Endothelial cell of umbilical vein (primary cell): ENCODE measurements around the gene METTL24. TPM values are rescaled to one million over a fixed set of nuclear protein-coding genes. Genes with fewer than 3 reads are reported as not detected.

ENCODE experiments used
- BruUV-seq: library from RNA; stranded (reverse); fragments of 400-500 nt; replicated peaks from 2 replicates; lab custom pipeline; 2021; lab: Mats Ljungman, UMichigan
- CTCF ChIA-PET: fragments of 300-600, 350-600 bp; sonication (Branson Sonifier 250); formaldehyde crosslinking; loops from one replicate; lab custom pipeline; 2021; ENCODE audit warnings: antibody characterized with exemption, inconsistent platforms; lab: Charles Lee
- POLR2A ChIA-PET: fragments of 300-600, 350-600 bp; sonication (Branson Sonifier 250); formaldehyde crosslinking; loops from one replicate; lab custom pipeline; 2021; ENCODE audit warnings: antibody characterized with exemption, inconsistent platforms; lab: Charles Lee
- DNase-seq: peaks from one replicate; pipeline ENCODE4 v3.0.0-alpha.2; 2011; ENCODE audit warnings: low read depth, low spot score
- FAIRE-seq: peaks from 2 replicates; lab custom pipeline; 2011; peaks lifted over from hg19 to GRCh38; lab: Jason Lieb, UNC
- H2AFZ ChIP-seq: 2 replicates; pipeline ENCODE4 v1.6.0; 2012; ENCODE audit warnings: low read depth, low read length, control low read depth, inconsistent platforms
- H3K27ac ChIP-seq: 2 replicates; pipeline ENCODE4 v1.5.1; 2011; ENCODE audit warnings: low read depth, mild to moderate bottlenecking, control low read depth, low read length, moderate library complexity; ENCODE audit not compliant: insufficient read depth
- H3K27me3 ChIP-seq, 2 experiments: 2 replicates each; pipeline versions ENCODE4 v1.6.0 to v1.6.1; 2011; ENCODE audit warnings: low read length in 2 of 2, mixed read lengths in 1 of 2; ENCODE audit not compliant: control insufficient read depth in 2 of 2, insufficient read depth in 2 of 2
- H3K36me3 ChIP-seq, 2 experiments: 2 replicates in 1 of 2; 3 replicates in 1 of 2; pipeline ENCODE4 v1.5.1; 2011; ENCODE audit warnings: low read length in 2 of 2, mild to moderate bottlenecking in 1 of 2, moderate library complexity in 1 of 2; ENCODE audit not compliant: control insufficient read depth in 2 of 2, insufficient read depth in 2 of 2; ENCODE audit errors: extremely low read depth in 1 of 2
- H3K4me1 ChIP-seq: 3 replicates; pipeline ENCODE4 v1.5.1; 2011; ENCODE audit warnings: mild to moderate bottlenecking, low read length; ENCODE audit not compliant: control insufficient read depth, insufficient read depth; ENCODE audit errors: extremely low read depth
- H3K4me2 ChIP-seq: 2 replicates; pipeline ENCODE4 v1.6.1; 2011; ENCODE audit warnings: low read length, control low read depth, mixed read lengths; ENCODE audit not compliant: insufficient read depth
- H3K4me3 ChIP-seq, 3 experiments: fragments of 200-600 bp in 1 of 3; sonication (generic), shearing (Covaris generic) in 1 of 3; replicated peaks in 1 of 3; 2 replicates each; pipeline ENCODE4 v1.5.1; 2011 to 2016; ENCODE audit warnings: control low read depth in 3 of 3, low read length in 3 of 3, mild to moderate bottlenecking in 2 of 3, inconsistent platforms in 1 of 3, low read depth in 1 of 3, moderate library complexity in 1 of 3; ENCODE audit not compliant: insufficient read depth in 1 of 3
- H3K79me2 ChIP-seq: 2 replicates; pipeline ENCODE4 v1.6.0; 2012; ENCODE audit warnings: low read length, inconsistent platforms; ENCODE audit not compliant: control insufficient read depth, insufficient read depth
- H3K9ac ChIP-seq: replicated peaks from 2 replicates; pipeline ENCODE3; 2011; ENCODE audit warnings: low read length, control low read depth; ENCODE audit not compliant: insufficient read depth; ENCODE audit errors: extremely low read depth
- H3K9me1 ChIP-seq: replicated peaks from 3 replicates; pipeline ENCODE4 v1.6.0; 2011; ENCODE audit warnings: mild to moderate bottlenecking, low read length; ENCODE audit not compliant: control insufficient read depth, insufficient read depth; ENCODE audit errors: extremely low read depth
- H3K9me3 ChIP-seq: replicated peaks from 2 replicates; pipeline ENCODE4 v1.5.1; 2012; ENCODE audit warnings: low read length, inconsistent platforms; ENCODE audit not compliant: control insufficient read depth, insufficient read depth
- H4K20me1 ChIP-seq: replicated peaks from 2 replicates; pipeline ENCODE3; 2011; ENCODE audit warnings: mild to moderate bottlenecking, low read length; ENCODE audit not compliant: control insufficient read depth, insufficient read depth; ENCODE audit errors: extremely low read depth
- EZH2 ChIP-seq: IDR thresholded peaks from 2 replicates; pipeline ENCODE4 v1.6.1; 2012; ENCODE audit warnings: borderline replicate concordance, low read depth, mild to moderate bottlenecking, moderate library complexity, low read length, inconsistent platforms; ENCODE audit not compliant: severe bottlenecking
- FOS ChIP-seq: IDR thresholded peaks from 2 replicates; pipeline ENCODE4 v1.6.1; 2011; ENCODE audit warnings: mild to moderate bottlenecking, low read length, moderate library complexity, borderline replicate concordance; ENCODE audit not compliant: insufficient read depth
- GATA2 ChIP-seq: IDR thresholded peaks from 2 replicates; pipeline ENCODE4 v1.7.0; 2011; ENCODE audit warnings: low read depth, mild to moderate bottlenecking, moderate library complexity, mixed read lengths, low read length; ENCODE audit not compliant: insufficient read length, insufficient read depth
- JUN ChIP-seq: IDR thresholded peaks from 2 replicates; pipeline ENCODE4 v1.6.1; 2011; ENCODE audit warnings: borderline replicate concordance, low read depth; ENCODE audit not compliant: insufficient read length, insufficient read depth
- MYC ChIP-seq: IDR thresholded peaks from one replicate; pipeline ENCODE4 v1.6.1; 2011; ENCODE audit warnings: mild to moderate bottlenecking, low read depth, low read length
- POLR2A ChIP-seq: IDR thresholded peaks from 2 replicates; pipeline ENCODE4 v1.6.1; 2012; ENCODE audit warnings: low read depth, mild to moderate bottlenecking, control low read depth, low read length
- POLR2AphosphoS5 ChIP-seq: IDR thresholded peaks from 2 replicates; pipeline ENCODE4 v1.6.1; 2012; ENCODE audit warnings: low read depth, mild to moderate bottlenecking, control low read depth, low read length, moderate library complexity; ENCODE audit not compliant: insufficient read depth
- dilution Hi-C: fragments of 300-500 bp; cut with MboI; formaldehyde crosslinking; loops from one replicate; pipeline ENCODE4 v1.15.0; 2019; ENCODE audit warnings: low sequenced_read_pairs; ENCODE audit not compliant: extremely low pct_ligation_motif_present
- intact Hi-C: fragments of 100-400 bp; cut with micrococcal nuclease; formaldehyde crosslinking; loops from one replicate; pipeline ENCODE4 v1.10.0; 2022
- polyA plus RNA-seq, 4 experiments: library from polyadenylated mRNA; depleted of rRNA in 3 of 4; stranded (reverse) in 3 of 4; unstranded in 1 of 4; fragments of >200 nt; gene quantifications; 2 replicates each; pipeline versions ENCODE4 v1.2.1 to v1.2.3, GENCODE V29; 2011 to 2012; ENCODE audit warnings: missing spikeins in 1 of 4
- total RNA-seq: library from RNA; stranded (reverse); gene quantifications from 2 replicates; pipeline ENCODE4 v1.2.3, GENCODE V29; 2021
- TF ChIP-seq, protein P1 (sequence below), 2 donors: IDR thresholded peaks; 1 replicate in 1 of 2; 2 replicates in 1 of 2; pipeline ENCODE4 v1.5.1; 2011; ENCODE audit warnings: low read length in 2 of 2, mild to moderate bottlenecking in 2 of 2, moderate library complexity in 2 of 2, control low read depth in 1 of 2, inconsistent platforms in 1 of 2, low read depth in 1 of 2; ENCODE audit not compliant: insufficient read depth in 1 of 2; ENCODE audit errors: extremely low read depth in 1 of 2
- TF ChIP-seq, protein P2 (sequence below): IDR thresholded peaks from 2 replicates; pipeline ENCODE4 v1.6.1; 2011; ENCODE audit not compliant: insufficient read depth, insufficient read length

Gene METTL24
- total and polyA plus RNA-seq, 2 donors (not counting 3 experiments of a cell fraction or from before 2014, with no cell fraction given), result not detected

- H3K4me2 ChIP-seq, result no peak overlapping the region
- no peak overlapping the region for H3K4me3 ChIP-seq
- H3K27me3 ChIP-seq, result peaks cover 5 to 15% of the 10 kb centered on the region in 2 experiments
- no peaks in the 10 kb centered on the region for H3K79me2 ChIP-seq
- dilution Hi-C loops (no loop called here), intact Hi-C loops (no loop called here)
- ChIA-PET CTCF (interaction anchor here (1.7 kb wide), 1 partner anchor 47 kb away, joined by 4 read pairs; no protein-coding TSS in a partner anchor), POLR2A (no interaction called here)
- no peaks in the 10 kb centered on the region for H3K4me1 ChIP-seq
- no peaks in the 10 kb centered on the region for H4K20me1 ChIP-seq
- H3K27ac ChIP-seq, result no peak overlapping the region
- H3K9ac ChIP-seq, result no peak overlapping the region
- H3K9me3 ChIP-seq, result no peaks in the 10 kb centered on the region
- no peaks in the 10 kb centered on the region for H3K36me3 ChIP-seq
- H3K9me1 ChIP-seq, result no peaks in the 10 kb centered on the region
- TF ChIP-seq POLR2A (no peak), JUN (no peak), MYC (no peak), POLR2AphosphoS5 (no peak), EZH2 (no peak), GATA2 (no peak), FOS (no peak)
- TF ChIP-seq, protein P1, sequence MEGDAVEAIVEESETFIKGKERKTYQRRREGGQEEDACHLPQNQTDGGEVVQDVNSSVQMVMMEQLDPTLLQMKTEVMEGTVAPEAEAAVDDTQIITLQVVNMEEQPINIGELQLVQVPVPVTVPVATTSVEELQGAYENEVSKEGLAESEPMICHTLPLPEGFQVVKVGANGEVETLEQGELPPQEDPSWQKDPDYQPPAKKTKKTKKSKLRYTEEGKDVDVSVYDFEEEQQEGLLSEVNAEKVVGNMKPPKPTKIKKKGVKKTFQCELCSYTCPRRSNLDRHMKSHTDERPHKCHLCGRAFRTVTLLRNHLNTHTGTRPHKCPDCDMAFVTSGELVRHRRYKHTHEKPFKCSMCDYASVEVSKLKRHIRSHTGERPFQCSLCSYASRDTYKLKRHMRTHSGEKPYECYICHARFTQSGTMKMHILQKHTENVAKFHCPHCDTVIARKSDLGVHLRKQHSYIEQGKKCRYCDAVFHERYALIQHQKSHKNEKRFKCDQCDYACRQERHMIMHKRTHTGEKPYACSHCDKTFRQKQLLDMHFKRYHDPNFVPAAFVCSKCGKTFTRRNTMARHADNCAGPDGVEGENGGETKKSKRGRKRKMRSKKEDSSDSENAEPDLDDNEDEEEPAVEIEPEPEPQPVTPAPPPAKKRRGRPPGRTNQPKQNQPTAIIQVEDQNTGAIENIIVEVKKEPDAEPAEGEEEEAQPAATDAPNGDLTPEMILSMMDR (IDR thresholded peaks at IDR 0.05; ENCODE audit: extremely low read depth in 1 of 2, insufficient read depth in 1 of 2, low read depth in 1 of 2, low read length in 2 of 2), result no peak
- TF ChIP-seq, protein P2, sequence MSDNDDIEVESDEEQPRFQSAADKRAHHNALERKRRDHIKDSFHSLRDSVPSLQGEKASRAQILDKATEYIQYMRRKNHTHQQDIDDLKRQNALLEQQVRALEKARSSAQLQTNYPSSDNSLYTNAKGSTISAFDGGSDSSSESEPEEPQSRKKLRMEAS, result no peak
- no peak overlapping the region for H2AFZ ChIP-seq
- no TSS peak for BruUV-seq
- FAIRE-seq, result no peak
- DNase-seq, result no peak
Measured at GRCh38 chr6:110342759-110343158, 15.4 kb downstream of the METTL24 start.
